ENCODE measurements around the gene UVRAG.

GRCh38 chr11:75981546-75981945 is 166.5 kb downstream of the UVRAG start:
- TF ChIP-seq CTCF (IDR thresholded peaks at IDR 0.05) (no peak), POLR2A (IDR thresholded peaks at IDR 0.05) (no peak), EP300 (IDR thresholded peaks at IDR 0.05) (no peak)

Data from ovary (tissue), 3 donors.